GM23248 (cell line): Measurements from ENCODE around the gene DAPK1. TPM values are rescaled to one million over a fixed set of nuclear protein-coding genes. Genes with fewer than 3 reads are reported as not detected.

Experiments used
- DNase-seq: peaks from one replicate; pipeline ENCODE4 v3.0.0-alpha.2; 2015
- H2AFZ ChIP-seq: fragments of 200-600 bp; sonication (generic); 2 replicates; pipeline ENCODE4 v1.6.1; 2016; ENCODE audit warnings: antibody characterized with exemption
- H3F3A ChIP-seq: fragments of 200-600 bp; sonication (generic); 2 replicates; pipeline ENCODE4 v1.6.1; 2016; ENCODE audit warnings: mild to moderate bottlenecking, antibody characterized with exemption, mixed run types; ENCODE audit not compliant: insufficient read depth
- H3K27ac ChIP-seq: fragments of 200-600 bp; sonication (generic); 2 replicates; pipeline ENCODE4 v1.5.1; 2016; ENCODE audit warnings: mild to moderate bottlenecking
- H3K27me3 ChIP-seq: fragments of 200-600 bp; sonication (generic); replicated peaks from 2 replicates; pipeline ENCODE4 v1.6.1; 2016; ENCODE audit warnings: mild to moderate bottlenecking; ENCODE audit not compliant: insufficient read depth
- H3K36me3 ChIP-seq: fragments of 200-600 bp; sonication (generic); 2 replicates; pipeline ENCODE4 v1.6.1; 2016; ENCODE audit warnings: low read depth, mild to moderate bottlenecking
- H3K4me1 ChIP-seq: fragments of 200-600 bp; sonication (generic); 2 replicates; pipeline ENCODE4 v1.6.1; 2016; ENCODE audit warnings: mild to moderate bottlenecking; ENCODE audit not compliant: insufficient read depth
- H3K4me2 ChIP-seq: fragments of 200-600 bp; sonication (generic); one replicate; pipeline ENCODE4 v1.6.1; 2016; ENCODE audit warnings: mild to moderate bottlenecking; ENCODE audit not compliant: unreplicated experiment
- H3K4me3 ChIP-seq: fragments of 200-600 bp; sonication (generic); 2 replicates; pipeline ENCODE4 v1.5.1; 2016; ENCODE audit warnings: mild to moderate bottlenecking
- H3K79me2 ChIP-seq: fragments of 200-600 bp; sonication (generic); 2 replicates; pipeline ENCODE4 v1.6.1; 2016; ENCODE audit warnings: mild to moderate bottlenecking; ENCODE audit not compliant: insufficient read depth
- H3K9ac ChIP-seq: fragments of 200-600 bp; sonication (generic); 2 replicates; pipeline ENCODE4 v1.6.1; 2016; ENCODE audit warnings: mild to moderate bottlenecking
- H3K9me2 ChIP-seq: fragments of 200-600 bp; sonication (generic); 2 replicates; pipeline ENCODE4 v1.6.1; 2016; ENCODE audit warnings: mixed run types, mild to moderate bottlenecking, moderate library complexity; ENCODE audit not compliant: insufficient read depth
- H3K9me3 ChIP-seq: fragments of 200-600 bp; sonication (generic); one replicate; pipeline ENCODE4 v1.6.1; 2017; ENCODE audit warnings: low read depth
- H4K20me1 ChIP-seq: fragments of 200-600 bp; sonication (generic); 2 replicates; pipeline ENCODE4 v1.6.0; 2016; ENCODE audit not compliant: insufficient read depth
- EZH2 ChIP-seq: fragments of 200-600 bp; sonication (generic); IDR thresholded peaks from 2 replicates; pipeline ENCODE4 v1.6.1; 2018; ENCODE audit warnings: antibody characterized with exemption, mild to moderate bottlenecking; ENCODE audit not compliant: insufficient read depth, poor library complexity, severe bottlenecking
- EZH2phosphoT487 ChIP-seq: fragments of 200-600 bp; sonication (generic); IDR thresholded peaks from 2 replicates; pipeline ENCODE4 v1.6.1; 2018; ENCODE audit warnings: antibody characterized with exemption, moderate library complexity, mild to moderate bottlenecking, low read depth; ENCODE audit not compliant: insufficient read depth
- WGBS, 2 experiments: methylation state at CpG; one replicate each; pipeline ENCODE4 v1.1.6; 2015 to 2017; ENCODE audit warnings: low lambda C conversion rate in 2 of 2, low coverage in 1 of 2; ENCODE audit errors: missing lambda C conversion rate in 2 of 2; 5-methylcytosine and 5-hydroxymethylcytosine counted together
- in situ Hi-C: fragments of 300-500 bp; cut with MboI; formaldehyde crosslinking; loops from 2 replicates; pipeline ENCODE4 v1.15.0; 2020
- polyA plus RNA-seq: library from polyadenylated mRNA; unstranded; fragments of >200 nt; fragmentation: Nextera tagmentation; extraction: Ambion mirVana; gene quantifications from 2 replicates; pipeline ENCODE4 v1.2.1, GENCODE V29; 2016
- small RNA-seq: library from RNA; depleted of rRNA; stranded (forward); fragments of <200 nt; gene quantifications from one replicate; pipeline ENCODE3, GENCODE V24; 2014; ENCODE audit warnings: low read depth, low replicate concordance
- total RNA-seq: library from RNA; depleted of rRNA; stranded (reverse); fragments of >200 nt; shearing (Covaris generic); gene quantifications from 2 replicates; pipeline ENCODE4 v1.2.3, GENCODE V29; 2014; rRNA removed

DAPK1 gene
- total and polyA plus RNA-seq, 2 experiments from 2014 or later: 1.6 to 1.9 TPM

GRCh38 chr9:87751868-87752267 is 254.2 kb downstream of the DAPK1 start:
- TF ChIP-seq EZH2phosphoT487: no peak
- TF ChIP-seq EZH2: no peak
- Histone ChIP-seq H4K20me1 (no peaks in the 10 kb centered on the region), H3K27me3 (no peaks in the 10 kb centered on the region), H3K9ac (no peak overlapping the region), H3K9me3 (no peaks in the 10 kb centered on the region), H3K9me2 (no peaks in the 10 kb centered on the region), H3K27ac (no peak overlapping the region), H3F3A (no peaks in the 10 kb centered on the region), H3K36me3 (no peaks in the 10 kb centered on the region), H3K79me2 (no peaks in the 10 kb centered on the region), H2AFZ (no peak overlapping the region), H3K4me3 (no peak overlapping the region), H3K4me2 (no peak overlapping the region), H3K4me1 (no peaks in the 10 kb centered on the region)
- in situ Hi-C loops: no loop called here
- no peak for DNase-seq
- 37 to 54% methylated on average over 4 of the region's 4 CpGs for WGBS, 2 experiments

- H3F3A ChIP-seq: no peaks in the 10 kb centered on the region
- no peaks in the 10 kb centered on the region for H3K79me2 ChIP-seq
- DNase-seq: no peak
- H3K9me3 ChIP-seq: no peaks in the 10 kb centered on the region
- H4K20me1 ChIP-seq: no peaks in the 10 kb centered on the region
- in situ Hi-C loops: no loop called here
- H3K4me1 ChIP-seq: no peaks in the 10 kb centered on the region
- H3K4me2 ChIP-seq: no peak overlapping the region
- no peak overlapping the region for H2AFZ ChIP-seq
- WGBS, 2 experiments: 11 to 15% methylated on average over 2 of the region's 2 CpGs
- H3K4me3 ChIP-seq: no peak overlapping the region
- H3K27me3 ChIP-seq: no peaks in the 10 kb centered on the region
- no peak overlapping the region for H3K9ac ChIP-seq
- H3K36me3 ChIP-seq: no peaks in the 10 kb centered on the region
- TF ChIP-seq EZH2phosphoT487: no peak
- TF ChIP-seq EZH2: no peak
- no peaks in the 10 kb centered on the region for H3K9me2 ChIP-seq
- no peak overlapping the region for H3K27ac ChIP-seq
Measured at GRCh38 chr9:87753313-87753712, 255.6 kb downstream of the DAPK1 start.

Small RNA genes lying within 50 kb of the gene (small RNA-seq; reads per million reads assigned to genes)
- gene AL161787.1: not detected

Other genes starting within 250 kb of the DAPK1 start
- gene CTSL, start 228.3 kb downstream of the DAPK1 start, total RNA-seq: 389 and 402 TPM in 2 replicates
- gene CTSL, start 228.3 kb downstream of the DAPK1 start, polyA plus RNA-seq: 401 and 410 TPM in 2 replicates